NB4 (cell line): Measurements from ENCODE around the gene IMMP2L.

Source experiments
- CTCF ChIP-seq: IDR thresholded peaks from one replicate; pipeline ENCODE4 v1.5.1; 2012; ENCODE audit warnings: low read depth, low read length
- POLR2A ChIP-seq: IDR thresholded peaks from 2 replicates; pipeline ENCODE4 v1.6.1; 2011; ENCODE audit warnings: mild to moderate bottlenecking; ENCODE audit not compliant: insufficient read length; ENCODE audit errors: extremely low read depth

GRCh38 chr7:111115966-111116365 is 446.3 kb downstream of the IMMP2L start:
- TF ChIP-seq POLR2A (no peak), CTCF (no peak)
